ENCODE data around the gene VPS35. TPM values are rescaled to one million over a fixed set of nuclear protein-coding genes. Genes with fewer than 3 reads are reported as not detected.

The VPS35 gene
- total and polyA plus RNA-seq, 7 donors: 22.8 to 49.8 (median 36.3) TPM

DNA sequence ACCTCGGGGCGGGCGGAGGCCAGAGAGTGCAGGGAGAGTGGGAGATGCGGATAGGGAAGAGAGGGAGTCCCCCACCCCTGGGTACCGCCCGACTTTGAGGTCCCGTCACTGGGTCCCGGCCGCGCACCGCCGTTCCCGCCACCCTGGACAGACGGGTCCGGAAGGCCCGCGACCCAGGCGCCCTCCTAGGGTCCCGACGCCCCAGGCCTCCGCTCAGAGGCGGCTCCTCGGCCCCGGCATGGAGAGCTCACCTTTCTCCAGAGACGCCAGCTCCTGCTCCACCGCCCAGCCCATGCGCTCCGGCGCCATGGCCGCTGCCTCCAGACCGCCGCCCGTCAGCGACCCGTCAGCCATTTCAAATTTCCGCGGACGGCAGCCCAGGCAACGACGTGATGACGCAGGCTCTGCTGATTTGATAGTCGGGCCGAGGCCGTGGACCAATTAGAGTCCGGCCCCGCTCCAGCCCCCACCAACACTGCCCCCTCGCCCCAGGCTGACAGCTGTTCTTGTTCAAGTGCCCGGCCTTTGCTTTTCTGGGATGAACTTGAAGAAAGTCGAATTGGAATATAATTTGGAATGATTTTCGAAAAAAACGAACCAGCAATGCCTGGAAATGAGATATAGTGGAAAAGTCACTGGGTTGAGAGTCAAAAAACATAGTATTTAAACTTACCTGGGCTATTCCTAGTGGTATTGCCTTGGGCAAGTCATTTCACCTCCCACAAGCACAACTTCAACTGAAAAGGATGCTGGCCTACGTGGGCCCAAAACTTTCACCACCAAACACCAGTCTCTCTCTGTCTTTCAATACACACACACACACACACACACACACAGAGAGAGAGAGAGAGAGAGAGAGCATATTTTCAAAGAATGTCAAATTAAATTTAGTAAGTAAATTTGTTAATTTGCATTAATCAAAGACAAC, 67.7 kb downstream of the VPS35 start, which contains the start of gene SHCBP1:
SHCBP1 (minus strand) TSS at position 374 of the 928 bp plus-strand sequence; CDS start at position 354, 20 bp downstream.
- Histone ChIP-seq H3K27me3 (ENCODE audit: insufficient read depth in 3 of 3, low read length in 2 of 3) (no peaks in the 10 kb centered on the region), H3K36me3 (ENCODE audit: insufficient read depth in 1 of 2, low read depth in 1 of 2) (no peaks in the 10 kb centered on the region), H3K27ac (no peak within 1 kb of the TSS), H3K4me1 (no peaks in the 10 kb centered on the region), H3K4me3 (peak within 1 kb of the TSS; percentile 69), H3K9me3 (no peaks in the 10 kb centered on the region)
- ATAC-seq (peak; percentile 89 to 98 (median 94)), DNase-seq (peak; percentile 83 to 88)
- intact Hi-C loops (cut with DNase I): no loop called here
- WGBS, 3 donors: 1 to 2% (median 1%) methylated on average over 41 to 52 of the region's 52 CpGs
- TF ChIP-seq CTCF (IDR thresholded peaks at IDR 0.05): no peak

GRCh38 chr16:46620266-46621005, 68.5 kb downstream of the VPS35 start:
- H3K36me3 ChIP-seq (ENCODE audit: insufficient read depth in 1 of 2, low read depth in 1 of 2): no peaks in the 10 kb centered on the region
- no peak for TF ChIP-seq CTCF (IDR thresholded peaks at IDR 0.05)
- DNase-seq (no peak), ATAC-seq (peak in 1 of 4 donors; percentile 23)
- no peak overlapping the region for H3K27ac ChIP-seq
- H3K9me3 ChIP-seq: no peaks in the 10 kb centered on the region
- intact Hi-C loops (cut with DNase I): no loop called here
- H3K4me1 ChIP-seq: no peaks in the 10 kb centered on the region
- peak overlapping the region; percentile 69 for H3K4me3 ChIP-seq
- 5 to 7% (median 6%) methylated on average over 11 of the region's 11 CpGs for WGBS, 3 donors
- H3K27me3 ChIP-seq (ENCODE audit: insufficient read depth in 3 of 3, low read length in 2 of 3): no peaks in the 10 kb centered on the region

GRCh38 chr16:46618516-46618915, 70.5 kb downstream of the VPS35 start:
- no peaks in the 10 kb centered on the region for H3K27me3 ChIP-seq (ENCODE audit: insufficient read depth in 3 of 3, low read length in 2 of 3)
- intact Hi-C loops (cut with DNase I): no loop called here
- no peaks in the 10 kb centered on the region for H3K9me3 ChIP-seq
- H3K27ac ChIP-seq: no peak overlapping the region
- no peak overlapping the region for H3K4me3 ChIP-seq
- no peaks in the 10 kb centered on the region for H3K36me3 ChIP-seq (ENCODE audit: insufficient read depth in 1 of 2, low read depth in 1 of 2)
- no peaks in the 10 kb centered on the region for H3K4me1 ChIP-seq
- no peak for TF ChIP-seq CTCF (IDR thresholded peaks at IDR 0.05)
- WGBS, 3 donors: 89 to 92% (median 91%) methylated on average over 4 of the region's 4 CpGs
- ATAC-seq: no peak
- DNase-seq: no peak

GRCh38 chr16:46614006-46614405, 75.0 kb downstream of the VPS35 start:
- no peak for TF ChIP-seq CTCF (IDR thresholded peaks at IDR 0.05)
- Histone ChIP-seq H3K36me3 (ENCODE audit: insufficient read depth in 1 of 2, low read depth in 1 of 2) (no peaks in the 10 kb centered on the region), H3K4me3 (no peak overlapping the region), H3K27me3 (ENCODE audit: insufficient read depth in 3 of 3, low read length in 2 of 3) (no peaks in the 10 kb centered on the region), H3K9me3 (no peaks in the 10 kb centered on the region), H3K27ac (no peak overlapping the region), H3K4me1 (no peaks in the 10 kb centered on the region)
- ATAC-seq (no peak), DNase-seq (no peak)
- 62 to 77% (median 70%) methylated on average over 4 of the region's 4 CpGs for WGBS, 3 donors
- intact Hi-C loops (cut with DNase I): no loop called here

All from psoas muscle (tissue), 8 donors.